HG03045 (cell line): ENCODE measurements around the gene ARL6IP5.

Experiments
- ATAC-seq: cut with Tn5 transposase; IDR thresholded peaks from one replicate; pipeline ENCODE4 v1.9.1; 2021; ENCODE audit warnings: mild to moderate bottlenecking, moderate library complexity; ENCODE audit not compliant: unreplicated experiment

Gene ARL6IP5

DNA sequence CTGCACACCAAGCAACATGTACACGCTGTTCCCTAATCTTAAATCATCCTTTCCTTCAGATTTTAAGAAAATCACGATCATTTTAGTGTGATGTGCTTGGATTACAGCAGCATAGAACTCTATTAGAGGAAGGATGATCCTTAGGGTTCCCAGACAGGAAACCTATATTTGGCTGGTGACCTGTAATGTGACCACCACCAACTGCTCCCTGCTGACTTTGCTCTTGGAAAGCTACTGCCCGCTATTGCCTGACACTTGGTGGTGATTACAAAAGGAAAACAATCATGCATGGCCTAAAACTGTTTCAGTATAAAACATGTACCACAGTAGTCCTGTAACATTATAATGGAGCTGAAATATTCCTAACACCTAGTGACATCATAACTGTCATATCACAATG is 64.8 kb downstream of the ARL6IP5 start:
- ATAC-seq: no peak
